GM18526 (cell line): ENCODE data around the gene MMP17.

Source experiments
- POLR2A ChIP-seq: IDR thresholded peaks from 3 replicates; pipeline ENCODE4 v1.6.1; 2011; ENCODE audit not compliant: insufficient read length; ENCODE audit errors: extremely low read depth

MMP17 gene

GRCh38 chr12:131795690-131796410, 32.3 kb upstream of the MMP17 start:
- TF ChIP-seq POLR2A = no peak

DNA sequence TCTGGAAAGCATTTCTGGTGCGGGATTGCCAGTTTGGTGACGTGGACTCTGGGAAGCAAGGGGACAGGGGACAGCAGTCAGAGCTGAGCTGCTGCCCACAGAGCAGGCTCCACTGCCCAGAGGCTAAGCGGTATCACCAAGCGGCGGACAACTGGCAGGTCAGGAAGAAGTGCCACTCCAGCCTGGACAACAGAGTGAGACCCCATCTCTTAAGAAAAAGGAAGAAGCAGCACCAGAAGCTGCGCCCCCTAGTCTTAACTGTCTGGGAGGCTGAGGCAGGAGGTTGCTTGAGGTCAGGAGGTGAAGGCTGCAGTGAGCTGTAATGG, 31.8 kb upstream of the MMP17 start:
- no peak for TF ChIP-seq POLR2A

- TF ChIP-seq POLR2A = no peak
Observed at GRCh38 chr12:131796754-131797587, 31.2 kb upstream of the MMP17 start.

DNA sequence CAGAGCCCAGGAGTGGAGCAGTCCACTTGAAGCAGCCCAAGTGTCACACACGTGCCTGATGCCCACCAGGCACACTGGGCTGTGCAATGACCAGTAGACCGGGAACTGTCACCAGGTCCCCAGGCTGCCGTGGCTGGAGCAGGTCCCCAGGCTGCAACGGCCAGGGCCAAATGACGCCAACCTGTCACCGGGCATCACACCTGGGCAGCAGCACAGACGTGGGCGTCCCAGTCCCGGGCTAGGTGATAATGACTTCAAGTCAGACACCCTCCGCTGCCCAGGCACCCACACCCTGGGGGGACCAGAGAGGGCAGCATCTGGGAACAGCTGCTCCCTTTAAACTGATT, 30.6 kb upstream of the MMP17 start:
- no peak for TF ChIP-seq POLR2A

DNA sequence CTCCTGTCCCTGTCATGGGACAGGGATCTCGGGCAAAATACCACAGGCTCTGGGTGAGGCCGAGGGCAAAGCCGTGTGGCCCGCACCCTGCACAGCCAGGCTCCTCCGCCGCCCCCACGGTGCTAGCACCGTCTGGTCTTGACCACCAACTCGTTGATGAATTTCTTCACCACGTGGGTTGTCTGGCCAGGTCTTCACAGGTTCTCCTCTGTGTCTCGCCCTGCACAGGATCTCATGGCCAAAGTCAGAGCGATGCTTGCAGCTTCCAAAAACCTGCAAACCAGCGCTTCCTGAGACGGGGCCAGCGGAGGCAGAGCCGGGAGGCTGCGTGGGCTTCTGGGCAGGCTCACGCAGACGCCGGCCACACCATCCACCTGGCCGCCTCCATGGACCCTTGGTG, 29.0 kb upstream of the MMP17 start:
- no peak for TF ChIP-seq POLR2A

- TF ChIP-seq POLR2A = no peak
Observed at GRCh38 chr12:131799828-131800593, 28.2 kb upstream of the MMP17 start.

DNA sequence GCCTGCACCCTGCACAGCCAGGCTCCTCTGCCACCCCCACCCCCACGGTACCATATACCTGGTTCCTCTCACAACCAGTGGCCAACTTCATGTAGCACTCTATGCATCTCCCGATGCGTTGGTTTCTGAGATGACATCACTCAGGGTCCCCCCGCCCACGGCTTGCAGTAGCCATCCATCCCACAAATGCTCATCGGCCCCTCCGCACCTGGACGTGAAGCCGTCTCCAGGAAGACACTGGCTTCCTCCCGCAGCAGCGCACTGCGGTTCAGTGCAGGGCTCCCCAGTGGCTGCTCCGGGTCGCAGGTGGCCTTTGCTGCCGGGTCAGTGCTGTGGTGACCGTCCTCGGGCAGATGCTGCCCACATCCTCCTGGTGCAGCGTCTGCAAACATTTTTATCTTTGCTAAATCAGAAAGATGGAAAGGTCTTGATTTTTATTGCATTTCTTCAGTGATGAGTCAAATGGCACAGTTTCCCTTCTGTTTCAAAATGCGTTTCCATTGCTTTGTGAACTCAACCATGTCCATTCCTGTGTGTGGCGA, 27.5 kb upstream of the MMP17 start:
- TF ChIP-seq POLR2A = no peak

- no peak for TF ChIP-seq POLR2A
Observed at GRCh38 chr12:131801254-131801866, 26.8 kb upstream of the MMP17 start.

- TF ChIP-seq POLR2A = no peak
Observed at GRCh38 chr12:131803961-131804521, 24.2 kb upstream of the MMP17 start.

- no peak for TF ChIP-seq POLR2A
Observed at GRCh38 chr12:131805421-131805820, 22.8 kb upstream of the MMP17 start.

DNA sequence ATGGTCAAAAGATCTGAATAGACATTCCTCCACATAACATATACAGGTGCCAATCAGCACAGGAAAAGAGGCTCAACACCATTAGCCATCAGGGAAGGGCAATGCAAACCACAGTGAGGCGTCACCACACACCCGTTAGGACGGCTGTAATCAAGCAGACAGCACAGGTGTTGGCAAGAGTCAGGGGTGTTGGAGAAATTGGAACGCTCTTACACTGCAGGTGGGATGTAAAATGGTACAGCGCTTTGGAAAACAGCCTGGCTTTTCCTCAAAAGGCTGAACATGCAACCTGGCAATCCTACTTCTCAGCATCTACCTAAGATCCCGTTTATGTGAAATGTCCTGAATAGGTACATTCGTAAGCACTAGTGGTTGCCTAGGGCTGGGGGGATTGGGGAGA, 21.5 kb upstream of the MMP17 start:
- no peak for TF ChIP-seq POLR2A

- no peak for TF ChIP-seq POLR2A
Observed at GRCh38 chr12:131808744-131809371, 19.3 kb upstream of the MMP17 start.

- TF ChIP-seq POLR2A = no peak
Observed at GRCh38 chr12:131810726-131811125, 17.5 kb upstream of the MMP17 start.

GRCh38 chr12:131815131-131815530, 13.1 kb upstream of the MMP17 start:
- TF ChIP-seq POLR2A = no peak
